Stimulated activated CD8-positive, alpha-beta memory T cell treated with anti-CD3 and anti-CD28 coated beads, Interleukin-12 subunit alpha, Interleukin-12 subunit beta, amount 100 ng/mL, for 1 hour (primary cell): ENCODE results near the gene SOX21.
"Not testable (repeated sequence)": the region's sequence is repeated elsewhere in the genome, so short reads cannot be mapped to it uniquely, and the experiment has no call there.

Experiments
- DNase-seq: peaks from one replicate; pipeline ENCODE4 v3.0.0-alpha.2; 2020; ENCODE audit warnings: low read depth

SOX21 gene

GRCh38 chr13:94712287-94712811, at the start of gene SOX21:
Gene SOX21 (minus strand): TSS chr13:94712545. CDS start chr13:94712049, 496 bp downstream.
- no peak for DNase-seq

DNA sequence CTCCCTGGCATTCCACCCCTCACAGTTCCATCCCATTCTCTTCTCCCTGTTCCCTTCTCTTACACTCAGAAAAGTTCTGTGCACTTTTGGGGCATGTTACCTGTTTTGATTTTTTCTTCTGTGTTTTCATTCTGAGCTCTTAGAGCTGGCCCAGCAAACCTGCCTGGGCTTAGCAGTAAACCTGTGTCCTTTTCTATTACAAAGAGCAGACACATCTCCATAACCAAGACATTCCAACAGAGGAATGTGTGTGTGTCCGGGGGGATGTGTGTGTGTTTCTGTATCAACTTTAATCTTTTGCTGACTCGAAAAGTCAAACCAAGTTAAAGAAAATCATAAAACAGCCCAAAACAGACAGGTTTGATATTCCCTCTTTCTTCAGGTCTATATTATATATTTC, 49.1 kb upstream of the SOX21 start:
- DNase-seq: no peak

DNA sequence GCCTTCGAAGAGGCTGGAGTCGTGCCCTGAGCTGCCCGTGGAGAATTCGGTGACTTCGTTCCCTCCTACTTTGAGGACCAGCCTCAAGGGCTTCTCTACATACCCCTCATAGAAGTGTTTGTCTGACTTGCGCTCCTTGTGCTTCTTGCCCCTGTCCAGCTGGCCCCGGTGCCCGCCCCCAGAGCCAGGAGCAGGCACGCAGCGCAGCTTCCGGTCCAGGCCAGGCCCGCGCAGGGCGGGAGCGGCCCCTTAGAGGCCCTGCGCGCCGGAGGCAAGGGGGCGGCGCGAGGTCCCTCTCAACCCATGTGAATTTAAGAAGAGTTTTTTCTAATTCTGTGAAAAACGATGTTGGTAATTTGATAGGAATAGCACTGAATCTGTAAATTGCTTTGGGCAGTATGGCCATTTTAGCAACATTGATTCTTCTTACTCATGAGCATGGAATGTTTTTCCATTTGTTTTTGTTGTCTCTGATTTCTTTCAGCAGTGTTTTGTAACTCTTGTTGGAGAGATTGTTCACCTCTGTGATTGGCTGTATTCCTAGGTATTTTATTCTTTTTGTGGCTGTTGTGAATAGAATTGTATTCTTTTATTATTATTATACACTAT, 46.9 kb upstream of the SOX21 start:
- DNase-seq: no peak

DNA sequence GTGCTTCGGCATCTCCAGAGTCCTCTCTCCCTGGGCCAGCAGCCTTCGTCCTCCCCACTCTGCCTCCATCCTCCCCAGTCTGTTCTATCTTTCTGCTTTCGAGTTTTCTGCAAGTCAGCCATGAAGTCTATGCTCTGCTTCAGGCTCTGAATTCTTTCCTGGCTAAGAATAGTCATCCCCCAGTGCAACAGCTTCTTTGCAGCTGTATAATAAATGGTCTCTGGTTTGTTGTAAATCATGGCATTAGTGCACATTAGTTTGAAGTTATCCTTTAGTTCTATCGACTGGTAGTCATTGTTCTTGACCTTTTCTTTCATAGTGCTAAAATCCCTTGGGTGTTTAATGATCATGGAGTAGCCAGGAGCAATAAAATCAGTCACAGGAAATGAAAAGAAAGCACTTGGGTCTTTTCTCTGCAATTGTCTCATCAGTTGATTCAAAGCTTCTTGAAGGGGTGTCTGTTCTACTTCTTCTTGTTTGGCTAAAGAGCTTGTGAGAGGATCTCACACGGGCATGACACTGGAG, 46.2 kb upstream of the SOX21 start:
- no peak for DNase-seq

DNA sequence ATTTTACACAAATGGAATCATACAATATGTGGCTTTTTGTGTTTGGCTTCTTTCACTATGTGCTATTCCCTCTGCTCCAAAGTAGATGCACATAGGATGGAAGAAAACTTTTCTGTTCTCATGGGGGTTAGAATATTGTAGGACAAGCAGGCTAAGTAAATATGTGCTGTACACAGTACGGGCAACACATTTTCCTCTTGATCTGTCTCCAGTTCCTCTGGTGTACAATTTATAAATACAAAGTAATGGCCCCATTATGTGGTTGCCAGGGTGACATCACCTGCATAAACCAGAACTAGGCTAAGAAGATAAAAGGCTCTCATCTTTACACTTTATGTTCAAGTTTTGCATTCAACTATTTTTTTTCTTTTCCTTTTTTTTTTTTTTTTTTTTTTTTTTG, 41.0 kb upstream of the SOX21 start:
- DNase-seq: no peak

GRCh38 chr13:94749162-94749561, 36.8 kb upstream of the SOX21 start:
- no peak for DNase-seq

- no peak for DNase-seq
Measured at GRCh38 chr13:94739235-94739634, 26.9 kb upstream of the SOX21 start.

GRCh38 chr13:94731028-94731427, 18.7 kb upstream of the SOX21 start:
- DNase-seq: no peak

GRCh38 chr13:94729941-94730340, 17.6 kb upstream of the SOX21 start:
- DNase-seq: not testable (repeated sequence)

- no peak for DNase-seq
Measured at GRCh38 chr13:94726425-94726824, 14.1 kb upstream of the SOX21 start.

- no peak for DNase-seq
Measured at GRCh38 chr13:94722609-94723345, 10.4 kb upstream of the SOX21 start.

GRCh38 chr13:94718697-94719096, 6.4 kb upstream of the SOX21 start:
- DNase-seq: not testable (repeated sequence)

GRCh38 chr13:94717916-94718315, 5.6 kb upstream of the SOX21 start:
- DNase-seq: no peak

GRCh38 chr13:94716016-94716415, 3.7 kb upstream of the SOX21 start:
- DNase-seq: no peak

DNA sequence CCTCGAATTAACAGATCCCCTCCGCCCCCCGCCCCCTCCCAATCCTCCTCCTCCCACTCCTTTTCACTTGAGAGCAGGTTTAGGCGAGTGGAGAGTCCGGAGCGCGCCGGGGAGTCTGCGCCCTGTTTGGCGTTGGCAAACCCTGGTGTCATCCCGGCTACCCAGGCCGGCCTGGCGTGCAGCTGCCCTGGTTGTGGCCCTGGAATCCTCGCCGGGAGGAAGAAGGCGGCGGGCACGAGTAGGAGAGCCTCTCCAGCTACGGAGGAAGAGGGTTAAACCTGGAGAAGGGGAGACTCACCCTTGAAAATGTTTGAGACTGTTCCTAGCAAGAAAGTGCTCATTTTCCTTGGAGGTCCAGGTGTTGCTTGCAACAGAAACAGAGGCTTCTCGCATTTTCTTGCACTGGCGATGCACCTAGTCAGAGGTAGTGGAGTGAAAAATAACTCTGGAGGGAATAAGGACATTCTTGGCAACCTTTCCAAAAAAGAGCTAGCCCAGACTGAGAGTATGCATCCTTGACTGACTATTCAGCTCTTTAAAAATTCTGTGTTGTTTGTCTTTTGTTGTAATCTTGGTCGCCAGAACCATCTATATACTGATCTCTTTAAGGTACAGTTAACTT, 1.3 kb upstream of the SOX21 start:
- no peak for DNase-seq

DNA sequence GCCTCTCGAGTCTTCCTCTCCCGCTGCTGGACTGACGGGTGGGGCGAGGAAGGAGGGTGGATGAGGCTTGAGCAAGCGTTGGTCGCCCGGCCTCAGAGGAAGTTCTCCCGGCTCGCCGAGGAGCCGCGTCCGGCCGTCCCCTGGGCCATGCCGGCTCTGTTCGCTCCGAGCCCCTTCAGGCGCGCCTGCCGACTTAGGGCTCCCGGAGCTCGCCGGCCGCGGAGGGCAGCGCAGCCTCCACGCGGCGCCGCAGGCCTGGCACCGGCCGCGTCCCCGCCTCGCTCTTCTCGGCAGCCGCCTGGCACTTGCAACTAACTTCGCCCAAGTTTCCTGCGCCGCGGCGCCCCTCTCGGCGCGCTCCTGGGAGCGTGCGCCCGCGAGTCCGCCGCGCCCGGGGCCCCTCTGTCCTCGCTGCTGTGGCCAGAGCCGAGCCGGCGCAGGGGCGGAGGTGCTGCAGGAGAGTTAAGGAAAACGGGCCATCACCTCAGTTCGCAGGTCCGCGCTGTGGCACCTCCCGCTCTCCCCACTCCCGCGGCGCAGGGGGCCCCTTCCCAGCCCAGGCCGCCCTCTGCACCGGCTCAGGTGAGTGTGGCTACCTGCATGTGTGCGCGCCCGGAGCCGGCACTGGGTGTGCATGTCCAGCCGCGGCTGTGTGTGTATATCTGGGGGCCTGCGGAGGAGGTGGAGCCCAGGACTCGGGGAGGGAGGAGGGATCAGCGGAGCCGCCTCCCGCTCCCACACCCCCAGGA, 641 bp upstream of the SOX21 start:
- no peak for DNase-seq

- no peak for DNase-seq
Measured at GRCh38 chr13:94711561-94712286, 621 bp downstream of the SOX21 start.

- DNase-seq: no peak
Measured at GRCh38 chr13:94710881-94711560, 1.3 kb downstream of the SOX21 start.

- DNase-seq: no peak
Measured at GRCh38 chr13:94710065-94710781, 2.1 kb downstream of the SOX21 start.
